ENCODE results near the gene ROR1. TPM values are rescaled to one million over a fixed set of nuclear protein-coding genes. Genes with fewer than 3 reads are reported as not detected.

The ROR1 gene
- total RNA-seq, 2 donors from 2014 or later, result 12.9 to 40.8 TPM

GRCh38 chr1:63936801-63937200 lies 163.0 kb downstream of the ROR1 start:
- no peak overlapping the region for H3K27ac ChIP-seq
- H3K4me3 ChIP-seq, result no peak overlapping the region
- peaks cover 0 to 8% of the 10 kb centered on the region in 2 donors for H3K4me1 ChIP-seq
- no peak for DNase-seq (ENCODE audit: low spot score)
- TF ChIP-seq, protein P1, sequence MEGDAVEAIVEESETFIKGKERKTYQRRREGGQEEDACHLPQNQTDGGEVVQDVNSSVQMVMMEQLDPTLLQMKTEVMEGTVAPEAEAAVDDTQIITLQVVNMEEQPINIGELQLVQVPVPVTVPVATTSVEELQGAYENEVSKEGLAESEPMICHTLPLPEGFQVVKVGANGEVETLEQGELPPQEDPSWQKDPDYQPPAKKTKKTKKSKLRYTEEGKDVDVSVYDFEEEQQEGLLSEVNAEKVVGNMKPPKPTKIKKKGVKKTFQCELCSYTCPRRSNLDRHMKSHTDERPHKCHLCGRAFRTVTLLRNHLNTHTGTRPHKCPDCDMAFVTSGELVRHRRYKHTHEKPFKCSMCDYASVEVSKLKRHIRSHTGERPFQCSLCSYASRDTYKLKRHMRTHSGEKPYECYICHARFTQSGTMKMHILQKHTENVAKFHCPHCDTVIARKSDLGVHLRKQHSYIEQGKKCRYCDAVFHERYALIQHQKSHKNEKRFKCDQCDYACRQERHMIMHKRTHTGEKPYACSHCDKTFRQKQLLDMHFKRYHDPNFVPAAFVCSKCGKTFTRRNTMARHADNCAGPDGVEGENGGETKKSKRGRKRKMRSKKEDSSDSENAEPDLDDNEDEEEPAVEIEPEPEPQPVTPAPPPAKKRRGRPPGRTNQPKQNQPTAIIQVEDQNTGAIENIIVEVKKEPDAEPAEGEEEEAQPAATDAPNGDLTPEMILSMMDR (IDR thresholded peaks at IDR 0.05), result no peak
- no peaks in the 10 kb centered on the region for H3K9me3 ChIP-seq
- no peaks in the 10 kb centered on the region for H3K36me3 ChIP-seq
- no peaks in the 10 kb centered on the region for H3K27me3 ChIP-seq

DNA sequence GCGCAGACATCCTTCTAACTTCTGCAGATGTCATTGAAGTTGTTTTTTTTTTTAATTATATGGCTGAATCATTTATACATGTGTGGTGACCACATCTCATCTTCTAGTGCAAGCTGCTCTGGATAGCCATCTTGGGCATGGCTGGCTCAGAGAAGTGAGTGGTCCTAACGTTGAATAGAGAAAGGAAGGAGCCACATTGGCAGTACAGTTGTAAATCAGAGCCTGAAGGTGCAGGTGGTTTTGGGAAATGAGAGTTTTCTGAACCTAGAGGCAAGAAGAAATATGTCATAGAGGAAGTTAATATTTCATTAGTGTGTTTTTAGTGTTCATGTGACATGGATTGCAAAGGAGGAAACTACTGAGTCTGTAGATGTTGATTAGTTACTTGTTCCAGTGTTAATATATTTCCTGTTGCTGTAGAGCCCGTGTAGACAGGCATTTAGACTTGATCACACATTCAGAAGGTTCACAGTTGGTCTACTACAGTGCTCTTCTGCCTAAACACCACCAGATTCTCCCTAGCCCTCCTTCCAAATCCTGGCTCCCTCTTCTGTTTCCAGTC lies 163.7 kb downstream of the ROR1 start:
- no peaks in the 10 kb centered on the region for H3K9me3 ChIP-seq
- no peak for DNase-seq (ENCODE audit: low spot score)
- H3K4me3 ChIP-seq, result no peak overlapping the region
- TF ChIP-seq, protein P1 (IDR thresholded peaks at IDR 0.05), result no peak
- no peaks in the 10 kb centered on the region for H3K27me3 ChIP-seq
- peaks cover 0 to 8% of the 10 kb centered on the region in 2 donors for H3K4me1 ChIP-seq
- H3K27ac ChIP-seq, result no peak overlapping the region
- no peaks in the 10 kb centered on the region for H3K36me3 ChIP-seq

DNA sequence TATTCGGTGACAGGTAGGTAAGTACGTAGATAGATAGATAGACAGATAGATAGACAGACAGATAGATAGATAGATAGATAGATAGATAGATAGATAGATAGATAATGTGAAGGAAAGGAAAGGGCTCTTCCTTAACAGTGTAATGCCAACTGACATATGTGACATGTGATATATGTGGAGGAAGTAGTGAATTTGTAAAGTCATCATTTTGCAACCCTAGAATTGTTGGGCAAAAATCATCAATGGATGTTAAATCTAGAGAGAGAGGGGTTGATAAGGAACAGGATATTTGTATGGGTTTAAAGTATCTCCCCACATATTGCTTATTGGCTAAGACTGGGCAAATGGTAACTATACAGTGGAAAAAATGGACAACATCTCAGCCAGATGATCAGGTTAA lies 166.6 kb downstream of the ROR1 start:
- H3K27ac ChIP-seq, result no peak overlapping the region
- H3K36me3 ChIP-seq, result no peaks in the 10 kb centered on the region
- H3K27me3 ChIP-seq, result no peaks in the 10 kb centered on the region
- no peak overlapping the region for H3K4me3 ChIP-seq
- H3K9me3 ChIP-seq, result no peaks in the 10 kb centered on the region
- TF ChIP-seq, protein P1 (IDR thresholded peaks at IDR 0.05), result no peak
- no peak for DNase-seq (ENCODE audit: low spot score)
- H3K4me1 ChIP-seq, result peaks cover 0 to 6% of the 10 kb centered on the region in 2 donors

- no peak overlapping the region for H3K27ac ChIP-seq
- no peaks in the 10 kb centered on the region for H3K9me3 ChIP-seq
- TF ChIP-seq, protein P1 (IDR thresholded peaks at IDR 0.05), result no peak
- H3K27me3 ChIP-seq, result no peaks in the 10 kb centered on the region
- H3K36me3 ChIP-seq, result no peaks in the 10 kb centered on the region
- DNase-seq (ENCODE audit: low spot score), result no peak
- no peak overlapping the region for H3K4me3 ChIP-seq
- peaks cover 0 to 4% of the 10 kb centered on the region in 2 donors for H3K4me1 ChIP-seq
Measured at GRCh38 chr1:63943393-63943792, 169.6 kb downstream of the ROR1 start.

- H3K27ac ChIP-seq, result no peak overlapping the region
- H3K27me3 ChIP-seq, result no peaks in the 10 kb centered on the region
- TF ChIP-seq, protein P1 (IDR thresholded peaks at IDR 0.05), result no peak
- no peaks in the 10 kb centered on the region for H3K9me3 ChIP-seq
- no peaks in the 10 kb centered on the region for H3K36me3 ChIP-seq
- peaks cover 0 to 16% of the 10 kb centered on the region in 2 donors for H3K4me1 ChIP-seq
- DNase-seq (ENCODE audit: low spot score), result no peak
- H3K4me3 ChIP-seq, result no peak overlapping the region
Measured at GRCh38 chr1:63945943-63946342, 172.1 kb downstream of the ROR1 start.

All from right atrium auricular region (tissue), 2 donors.